GM23248 (cell line): ENCODE results near the gene C15orf40. TPM values are rescaled to one million over a fixed set of nuclear protein-coding genes. Genes with fewer than 3 reads are reported as not detected.

Source experiments
- DNase-seq: peaks from one replicate; pipeline ENCODE4 v3.0.0-alpha.2; 2015
- H2AFZ ChIP-seq: fragments of 200-600 bp; sonication (generic); 2 replicates; pipeline ENCODE4 v1.6.1; 2016; ENCODE audit warnings: antibody characterized with exemption
- H3F3A ChIP-seq: fragments of 200-600 bp; sonication (generic); 2 replicates; pipeline ENCODE4 v1.6.1; 2016; ENCODE audit warnings: mild to moderate bottlenecking, antibody characterized with exemption, mixed run types; ENCODE audit not compliant: insufficient read depth
- H3K27ac ChIP-seq: fragments of 200-600 bp; sonication (generic); 2 replicates; pipeline ENCODE4 v1.5.1; 2016; ENCODE audit warnings: mild to moderate bottlenecking
- H3K27me3 ChIP-seq: fragments of 200-600 bp; sonication (generic); replicated peaks from 2 replicates; pipeline ENCODE4 v1.6.1; 2016; ENCODE audit warnings: mild to moderate bottlenecking; ENCODE audit not compliant: insufficient read depth
- H3K36me3 ChIP-seq: fragments of 200-600 bp; sonication (generic); 2 replicates; pipeline ENCODE4 v1.6.1; 2016; ENCODE audit warnings: low read depth, mild to moderate bottlenecking
- H3K4me1 ChIP-seq: fragments of 200-600 bp; sonication (generic); 2 replicates; pipeline ENCODE4 v1.6.1; 2016; ENCODE audit warnings: mild to moderate bottlenecking; ENCODE audit not compliant: insufficient read depth
- H3K4me2 ChIP-seq: fragments of 200-600 bp; sonication (generic); one replicate; pipeline ENCODE4 v1.6.1; 2016; ENCODE audit warnings: mild to moderate bottlenecking; ENCODE audit not compliant: unreplicated experiment
- H3K4me3 ChIP-seq: fragments of 200-600 bp; sonication (generic); 2 replicates; pipeline ENCODE4 v1.5.1; 2016; ENCODE audit warnings: mild to moderate bottlenecking
- H3K79me2 ChIP-seq: fragments of 200-600 bp; sonication (generic); 2 replicates; pipeline ENCODE4 v1.6.1; 2016; ENCODE audit warnings: mild to moderate bottlenecking; ENCODE audit not compliant: insufficient read depth
- H3K9ac ChIP-seq: fragments of 200-600 bp; sonication (generic); 2 replicates; pipeline ENCODE4 v1.6.1; 2016; ENCODE audit warnings: mild to moderate bottlenecking
- H3K9me2 ChIP-seq: fragments of 200-600 bp; sonication (generic); 2 replicates; pipeline ENCODE4 v1.6.1; 2016; ENCODE audit warnings: mixed run types, mild to moderate bottlenecking, moderate library complexity; ENCODE audit not compliant: insufficient read depth
- H3K9me3 ChIP-seq: fragments of 200-600 bp; sonication (generic); one replicate; pipeline ENCODE4 v1.6.1; 2017; ENCODE audit warnings: low read depth
- H4K20me1 ChIP-seq: fragments of 200-600 bp; sonication (generic); 2 replicates; pipeline ENCODE4 v1.6.0; 2016; ENCODE audit not compliant: insufficient read depth
- EZH2 ChIP-seq: fragments of 200-600 bp; sonication (generic); IDR thresholded peaks from 2 replicates; pipeline ENCODE4 v1.6.1; 2018; ENCODE audit warnings: antibody characterized with exemption, mild to moderate bottlenecking; ENCODE audit not compliant: insufficient read depth, poor library complexity, severe bottlenecking
- EZH2phosphoT487 ChIP-seq: fragments of 200-600 bp; sonication (generic); IDR thresholded peaks from 2 replicates; pipeline ENCODE4 v1.6.1; 2018; ENCODE audit warnings: antibody characterized with exemption, moderate library complexity, mild to moderate bottlenecking, low read depth; ENCODE audit not compliant: insufficient read depth
- WGBS, 2 experiments: methylation state at CpG; one replicate each; pipeline ENCODE4 v1.1.6; 2015 to 2017; ENCODE audit warnings: low lambda C conversion rate in 2 of 2, low coverage in 1 of 2; ENCODE audit errors: missing lambda C conversion rate in 2 of 2; 5-methylcytosine and 5-hydroxymethylcytosine counted together
- in situ Hi-C: fragments of 300-500 bp; cut with MboI; formaldehyde crosslinking; loops from 2 replicates; pipeline ENCODE4 v1.15.0; 2020
- polyA plus RNA-seq: library from polyadenylated mRNA; unstranded; fragments of >200 nt; fragmentation: Nextera tagmentation; extraction: Ambion mirVana; gene quantifications from 2 replicates; pipeline ENCODE4 v1.2.1, GENCODE V29; 2016
- total RNA-seq: library from RNA; depleted of rRNA; stranded (reverse); fragments of >200 nt; shearing (Covaris generic); gene quantifications from 2 replicates; pipeline ENCODE4 v1.2.3, GENCODE V29; 2014

Gene C15orf40
- total and polyA plus RNA-seq, 2 experiments from 2014 or later: 15.8 to 32.4 TPM

DNA sequence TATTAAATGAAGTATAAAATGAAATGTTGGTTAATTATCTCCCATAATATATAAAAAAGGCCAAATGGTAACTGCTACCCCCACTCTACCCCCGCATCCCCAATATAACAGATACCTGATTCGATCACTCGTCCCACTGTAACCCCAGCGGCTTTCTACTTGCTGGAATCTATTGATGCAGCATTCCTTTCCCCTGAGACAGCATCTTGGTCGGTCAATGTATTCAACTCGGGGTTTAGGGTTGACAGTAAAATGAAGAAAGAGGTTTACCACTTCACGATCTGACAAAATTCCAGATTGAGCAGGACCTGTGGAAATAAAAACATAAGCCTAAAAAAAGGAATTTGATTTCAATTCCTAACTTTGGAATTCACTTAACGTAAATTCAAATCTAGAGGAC lies 18.6 kb upstream of the C15orf40 start:
- no peak for DNase-seq
- Histone ChIP-seq H3K4me1 (no peaks in the 10 kb centered on the region), H4K20me1 (no peaks in the 10 kb centered on the region), H3K9ac (no peak overlapping the region), H2AFZ (no peak overlapping the region), H3K79me2 (peaks cover 100% of the 10 kb centered on the region), H3K9me3 (no peaks in the 10 kb centered on the region), H3K27ac (no peak overlapping the region), H3K9me2 (no peaks in the 10 kb centered on the region), H3K4me3 (no peak overlapping the region), H3F3A (no peaks in the 10 kb centered on the region), H3K4me2 (no peak overlapping the region), H3K27me3 (no peaks in the 10 kb centered on the region), H3K36me3 (peaks cover 21% of the 10 kb centered on the region; the same call in 1 of the 2 replicates)
- 97 to 98% methylated on average over 8 of the region's 8 CpGs for WGBS, 2 experiments
- no peak for TF ChIP-seq EZH2phosphoT487
- TF ChIP-seq EZH2: no peak
- in situ Hi-C loops: no loop called here

- TF ChIP-seq EZH2: no peak
- no peak for TF ChIP-seq EZH2phosphoT487
- Histone ChIP-seq H3F3A (peaks cover 22% of the 10 kb centered on the region; the same call in 1 of the 2 replicates), H2AFZ (no peak overlapping the region), H3K9me2 (no peaks in the 10 kb centered on the region), H3K36me3 (peaks cover 30% of the 10 kb centered on the region), H3K4me3 (no peak overlapping the region), H3K9ac (no peak overlapping the region), H4K20me1 (no peaks in the 10 kb centered on the region), H3K79me2 (peaks cover 30% of the 10 kb centered on the region), H3K4me1 (no peaks in the 10 kb centered on the region), H3K27me3 (no peaks in the 10 kb centered on the region), H3K9me3 (no peaks in the 10 kb centered on the region), H3K4me2 (no peak overlapping the region), H3K27ac (no peak overlapping the region)
- WGBS, 2 experiments: 67 to 72% methylated on average over 2 of the region's 2 CpGs
- no peak for DNase-seq
- in situ Hi-C loops: loop anchor here (25.0 kb wide), 1 partner anchor 481 kb away; the partner anchor contains the start of gene RPS17
Measured at GRCh38 chr15:83018436-83018835, 7.0 kb upstream of the C15orf40 start.

GRCh38 chr15:83016906-83017305 lies 5.5 kb upstream of the C15orf40 start:
- Histone ChIP-seq H3K9me2 (no peaks in the 10 kb centered on the region), H3K36me3 (peaks cover 30% of the 10 kb centered on the region), H3K4me3 (no peak overlapping the region), H3K79me2 (peaks cover 22% of the 10 kb centered on the region), H3K4me2 (no peak overlapping the region), H4K20me1 (no peaks in the 10 kb centered on the region), H3K27me3 (no peaks in the 10 kb centered on the region), H3K27ac (no peak overlapping the region), H3F3A (peaks cover 24% of the 10 kb centered on the region), H3K4me1 (peaks cover 8% of the 10 kb centered on the region), H2AFZ (no peak overlapping the region), H3K9ac (no peak overlapping the region), H3K9me3 (no peaks in the 10 kb centered on the region)
- WGBS, 2 experiments: 92 to 93% methylated on average over 5 of the region's 5 CpGs
- no peak for DNase-seq
- TF ChIP-seq EZH2 (no peak), EZH2phosphoT487 (no peak)
- in situ Hi-C loops: loop anchor here (25.0 kb wide), 1 partner anchor 480 kb away; the partner anchor contains the start of gene RPS17

- WGBS, 2 experiments: 78 to 82% methylated on average over 4 of the region's 4 CpGs
- in situ Hi-C loops: loop anchor here (25.0 kb wide), 1 partner anchor 478 kb away; the partner anchor contains the start of gene RPS17
- H3K9me2 ChIP-seq: no peaks in the 10 kb centered on the region
- H3K27me3 ChIP-seq: no peaks in the 10 kb centered on the region
- no peak overlapping the region for H3K4me3 ChIP-seq
- no peaks in the 10 kb centered on the region for H4K20me1 ChIP-seq
- H3F3A ChIP-seq: peaks cover 20% of the 10 kb centered on the region
- H3K9me3 ChIP-seq: no peaks in the 10 kb centered on the region
- TF ChIP-seq EZH2 (no peak), EZH2phosphoT487 (no peak)
- no peak overlapping the region for H2AFZ ChIP-seq
- H3K4me1 ChIP-seq: peaks cover 13% of the 10 kb centered on the region
- H3K4me2 ChIP-seq: no peak overlapping the region
- peaks cover 19% of the 10 kb centered on the region for H3K36me3 ChIP-seq
- no peak overlapping the region for H3K9ac ChIP-seq
- H3K27ac ChIP-seq: no peak overlapping the region
- DNase-seq: no peak
- peaks cover 15% of the 10 kb centered on the region for H3K79me2 ChIP-seq
Measured at GRCh38 chr15:83015361-83015760, 3.9 kb upstream of the C15orf40 start.

- H3K9me2 ChIP-seq: no peaks in the 10 kb centered on the region
- peaks cover 15% of the 10 kb centered on the region for H3K36me3 ChIP-seq
- H3K27me3 ChIP-seq: no peaks in the 10 kb centered on the region
- H2AFZ ChIP-seq: no peak overlapping the region
- H3K4me2 ChIP-seq: no peak overlapping the region
- peaks cover 20% of the 10 kb centered on the region for H3F3A ChIP-seq
- H3K9ac ChIP-seq: no peak overlapping the region
- in situ Hi-C loops: loop anchor here (25.0 kb wide), 1 partner anchor 477 kb away; the partner anchor contains the start of gene RPS17
- no peak overlapping the region for H3K4me3 ChIP-seq
- TF ChIP-seq EZH2 (no peak), EZH2phosphoT487 (no peak)
- H3K9me3 ChIP-seq: no peaks in the 10 kb centered on the region
- WGBS, 2 experiments: 49 to 55% methylated on average over 5 of the region's 5 CpGs
- no peaks in the 10 kb centered on the region for H4K20me1 ChIP-seq
- H3K27ac ChIP-seq: no peak overlapping the region
- peaks cover 26% of the 10 kb centered on the region for H3K79me2 ChIP-seq
- peaks cover 21% of the 10 kb centered on the region for H3K4me1 ChIP-seq
- DNase-seq: no peak
Measured at GRCh38 chr15:83014205-83014653, 2.8 kb upstream of the C15orf40 start.
